Measurements from ENCODE around the gene TFF1.

Gene TFF1

DNA sequence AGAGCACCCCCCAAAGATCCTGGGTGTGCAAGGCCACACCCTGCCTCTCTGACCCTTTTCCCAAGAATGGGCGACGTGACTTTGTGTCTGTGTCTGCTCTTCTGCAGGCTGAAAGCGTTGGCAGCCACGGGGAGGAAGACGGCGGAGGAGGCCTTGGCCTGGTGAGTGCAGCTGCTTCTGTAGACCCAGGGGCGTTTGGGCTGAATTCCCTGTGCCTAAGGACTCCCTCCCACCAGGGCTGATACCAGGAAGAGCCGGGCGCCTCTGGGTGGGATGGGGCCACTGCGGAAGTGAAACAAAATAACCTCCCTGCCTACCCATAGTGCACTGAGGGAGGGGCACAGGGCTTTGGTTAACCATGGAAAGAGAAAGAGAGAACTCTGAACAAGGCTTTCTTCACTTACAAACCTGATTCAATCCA lies 39.9 kb upstream of the TFF1 start:
- no peak overlapping the region for H2AFZ ChIP-seq (ENCODE audit: low read depth, low read length)
- no peak overlapping the region for H3K4me3 ChIP-seq (ENCODE audit: low read length)
- H3K36me3 ChIP-seq (ENCODE audit: insufficient read depth, low read length): no peaks in the 10 kb centered on the region
- peaks cover 2% of the 10 kb centered on the region for H3K27me3 ChIP-seq (ENCODE audit: insufficient read depth, low read length)
- no peaks in the 10 kb centered on the region for H3K9me3 ChIP-seq (ENCODE audit: low read length)
- H3K4me1 ChIP-seq (ENCODE audit: insufficient read depth, low read length): no peaks in the 10 kb centered on the region

DNA sequence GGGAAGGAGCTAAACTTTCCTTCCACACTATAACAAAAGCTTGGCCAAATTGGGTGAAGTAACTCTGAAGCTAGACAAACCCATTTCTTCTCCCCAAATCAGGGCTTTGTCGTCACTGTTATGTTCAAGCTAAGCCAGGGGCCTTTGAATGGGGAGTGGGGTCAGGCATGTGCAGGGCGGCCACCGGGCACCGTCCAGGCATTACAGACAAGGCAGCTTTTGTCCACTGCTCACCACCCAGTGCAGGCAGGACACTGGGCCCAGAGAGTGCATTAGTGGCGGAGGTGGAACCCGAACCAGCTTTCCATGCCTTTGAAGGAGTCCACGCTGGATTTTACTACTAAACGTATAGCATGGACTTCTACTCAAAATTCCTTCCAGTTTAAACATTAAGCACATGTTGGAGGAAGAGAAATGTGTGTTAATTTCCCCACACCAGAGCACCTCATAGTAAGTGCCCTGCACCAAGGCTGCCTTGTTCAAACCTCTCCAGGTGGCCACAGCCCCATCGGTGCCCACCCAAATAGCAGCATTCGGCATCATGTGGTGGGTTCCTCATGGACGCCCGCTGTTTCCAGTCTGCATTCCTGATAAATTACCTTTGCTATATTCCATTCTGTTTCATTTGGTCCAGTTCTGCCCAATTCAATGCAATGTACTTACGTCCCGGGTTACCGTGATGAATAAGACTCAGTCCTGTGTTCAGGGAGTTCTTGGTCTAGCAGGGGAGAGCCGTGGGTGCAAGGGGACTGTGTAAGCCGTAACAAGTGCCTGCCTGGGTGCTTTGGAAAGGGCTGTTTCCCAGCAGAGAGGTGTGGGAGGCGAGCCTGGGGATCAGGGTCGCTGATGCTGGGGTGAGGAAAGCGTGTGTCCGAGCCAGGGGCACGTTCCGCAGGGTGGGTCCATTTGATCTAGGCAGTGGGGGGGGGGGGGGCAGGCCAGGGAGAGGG lies 39.0 kb upstream of the TFF1 start:
- H3K4me3 ChIP-seq (ENCODE audit: low read length): no peak overlapping the region
- no peaks in the 10 kb centered on the region for H3K9me3 ChIP-seq (ENCODE audit: low read length)
- H2AFZ ChIP-seq (ENCODE audit: low read depth, low read length): no peak overlapping the region
- no peaks in the 10 kb centered on the region for H3K4me1 ChIP-seq (ENCODE audit: insufficient read depth, low read length)
- no peaks in the 10 kb centered on the region for H3K36me3 ChIP-seq (ENCODE audit: insufficient read depth, low read length)
- H3K27me3 ChIP-seq (ENCODE audit: insufficient read depth, low read length): peaks cover 2% of the 10 kb centered on the region

- H3K27me3 ChIP-seq (ENCODE audit: insufficient read depth, low read length): peaks cover 2% of the 10 kb centered on the region
- H3K36me3 ChIP-seq (ENCODE audit: insufficient read depth, low read length): no peaks in the 10 kb centered on the region
- no peaks in the 10 kb centered on the region for H3K9me3 ChIP-seq (ENCODE audit: low read length)
- no peaks in the 10 kb centered on the region for H3K4me1 ChIP-seq (ENCODE audit: insufficient read depth, low read length)
- no peak overlapping the region for H3K4me3 ChIP-seq (ENCODE audit: low read length)
- no peak overlapping the region for H2AFZ ChIP-seq (ENCODE audit: low read depth, low read length)
Measured at GRCh38 chr21:42404539-42404938, 38.2 kb upstream of the TFF1 start.

DNA sequence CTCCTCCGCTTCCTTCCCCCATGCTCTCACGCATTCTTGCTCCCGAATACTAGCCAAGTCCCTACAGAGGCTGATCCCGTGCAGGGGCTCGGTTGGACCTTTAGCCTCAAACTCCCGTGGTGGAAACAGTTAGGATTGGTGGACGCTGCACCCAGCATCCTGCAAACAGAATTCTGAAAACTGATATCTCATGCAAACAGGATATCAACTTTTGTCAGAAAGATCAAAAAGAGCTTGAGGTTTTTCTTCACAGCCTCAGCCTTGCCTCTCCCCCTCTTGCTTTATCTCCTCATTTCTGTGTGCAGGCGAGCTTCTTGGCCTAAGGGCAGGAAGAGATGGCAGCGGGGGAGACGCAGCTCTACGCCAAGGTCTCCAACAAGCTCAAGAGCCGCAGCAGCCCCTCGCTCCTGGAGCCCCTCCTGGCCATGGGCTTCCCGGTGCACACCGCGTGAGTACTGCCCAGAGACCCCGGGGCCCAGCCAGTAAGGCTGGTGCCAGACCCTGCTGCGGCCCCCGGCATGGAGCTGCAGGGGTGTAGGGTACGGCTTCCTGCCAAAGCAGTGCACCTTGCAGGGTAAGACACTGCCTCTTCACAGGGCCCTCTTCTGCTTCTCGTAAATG lies 37.4 kb upstream of the TFF1 start, which contains the start of gene UBASH3A:
UBASH3A (plus strand) TSS at position 292 of the 621 bp plus-strand sequence; CDS start at position 336, 44 bp downstream.
- Histone ChIP-seq H3K4me3 (ENCODE audit: low read length) (no peak within 1 kb of the TSS), H2AFZ (ENCODE audit: low read depth, low read length) (no peak within 1 kb of the TSS), H3K9me3 (ENCODE audit: low read length) (no peaks in the 10 kb centered on the region), H3K27me3 (ENCODE audit: insufficient read depth, low read length) (peaks cover 2% of the 10 kb centered on the region), H3K4me1 (ENCODE audit: insufficient read depth, low read length) (no peaks in the 10 kb centered on the region), H3K36me3 (ENCODE audit: insufficient read depth, low read length) (no peaks in the 10 kb centered on the region)

- Histone ChIP-seq H2AFZ (ENCODE audit: low read depth, low read length) (no peak overlapping the region), H3K27me3 (ENCODE audit: insufficient read depth, low read length) (no peaks in the 10 kb centered on the region), H3K9me3 (ENCODE audit: low read length) (no peaks in the 10 kb centered on the region), H3K4me1 (ENCODE audit: insufficient read depth, low read length) (no peaks in the 10 kb centered on the region), H3K4me3 (ENCODE audit: low read length) (no peak overlapping the region), H3K36me3 (ENCODE audit: insufficient read depth, low read length) (no peaks in the 10 kb centered on the region)
Measured at GRCh38 chr21:42401820-42402251, 35.5 kb upstream of the TFF1 start.

GRCh38 chr21:42401154-42401553 lies 34.8 kb upstream of the TFF1 start:
- H2AFZ ChIP-seq (ENCODE audit: low read depth, low read length): no peak overlapping the region
- no peaks in the 10 kb centered on the region for H3K27me3 ChIP-seq (ENCODE audit: insufficient read depth, low read length)
- no peaks in the 10 kb centered on the region for H3K36me3 ChIP-seq (ENCODE audit: insufficient read depth, low read length)
- H3K4me3 ChIP-seq (ENCODE audit: low read length): no peak overlapping the region
- H3K9me3 ChIP-seq (ENCODE audit: low read length): no peaks in the 10 kb centered on the region
- no peaks in the 10 kb centered on the region for H3K4me1 ChIP-seq (ENCODE audit: insufficient read depth, low read length)

DNA sequence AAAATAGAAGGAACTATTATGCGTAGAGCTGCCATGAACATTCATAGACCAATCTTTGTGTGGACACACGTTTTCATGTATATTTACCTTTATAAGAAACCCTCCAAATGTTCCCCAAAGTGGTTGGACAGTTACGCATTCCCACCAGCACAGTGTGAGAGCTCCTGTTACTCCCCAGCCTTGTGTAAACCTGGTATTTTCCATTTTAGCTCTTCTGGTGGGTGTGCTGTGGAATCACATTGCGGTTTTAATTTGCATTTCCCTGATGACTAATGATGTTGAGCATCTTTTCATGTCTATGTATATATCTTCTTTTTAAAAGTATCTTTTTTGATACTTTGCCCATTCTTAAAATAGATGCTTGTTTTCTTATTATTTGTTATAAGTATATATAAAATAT lies 34.2 kb upstream of the TFF1 start:
- Histone ChIP-seq H3K27me3 (ENCODE audit: insufficient read depth, low read length) (no peaks in the 10 kb centered on the region), H3K36me3 (ENCODE audit: insufficient read depth, low read length) (no peaks in the 10 kb centered on the region), H3K4me1 (ENCODE audit: insufficient read depth, low read length) (no peaks in the 10 kb centered on the region), H3K4me3 (ENCODE audit: low read length) (no peak overlapping the region), H2AFZ (ENCODE audit: low read depth, low read length) (no peak overlapping the region), H3K9me3 (ENCODE audit: low read length) (no peaks in the 10 kb centered on the region)

GRCh38 chr21:42398436-42399028 lies 32.2 kb upstream of the TFF1 start:
- no peak overlapping the region for H3K4me3 ChIP-seq (ENCODE audit: low read length)
- H3K27me3 ChIP-seq (ENCODE audit: insufficient read depth, low read length): no peaks in the 10 kb centered on the region
- H3K36me3 ChIP-seq (ENCODE audit: insufficient read depth, low read length): no peaks in the 10 kb centered on the region
- H3K9me3 ChIP-seq (ENCODE audit: low read length): no peaks in the 10 kb centered on the region
- H2AFZ ChIP-seq (ENCODE audit: low read depth, low read length): no peak overlapping the region
- no peaks in the 10 kb centered on the region for H3K4me1 ChIP-seq (ENCODE audit: insufficient read depth, low read length)

DNA sequence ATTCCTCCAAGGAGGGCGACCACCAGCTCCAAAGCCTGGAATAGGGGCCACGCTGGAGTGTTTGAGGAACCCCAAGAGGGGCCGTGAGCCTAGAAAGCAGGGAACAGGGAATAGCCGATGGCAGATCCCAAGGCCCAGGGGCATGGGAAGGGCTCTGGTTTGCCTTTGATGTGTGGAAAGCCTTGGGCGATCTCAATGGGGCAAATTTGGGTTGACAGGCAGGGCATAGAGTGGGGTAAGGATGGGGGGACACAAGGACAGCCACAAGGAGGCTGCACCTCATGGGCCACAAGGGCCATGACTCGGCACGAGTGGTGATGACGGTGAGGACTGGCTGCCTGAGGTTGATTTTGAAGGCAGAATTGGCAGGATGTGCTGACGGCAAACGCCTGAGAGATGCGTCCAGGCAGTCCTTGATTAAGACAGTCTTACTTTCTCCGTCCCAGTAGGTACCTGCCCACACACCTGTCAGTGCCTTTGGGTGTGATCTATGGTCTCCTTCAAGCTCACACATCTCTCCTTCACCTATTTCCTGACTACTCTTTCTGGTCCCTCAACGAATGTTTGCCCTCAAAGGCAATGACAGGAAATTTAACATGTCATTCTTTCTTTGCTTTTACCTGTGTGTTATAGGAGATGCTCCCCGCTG lies 31.5 kb upstream of the TFF1 start:
- no peaks in the 10 kb centered on the region for H3K27me3 ChIP-seq (ENCODE audit: insufficient read depth, low read length)
- no peaks in the 10 kb centered on the region for H3K4me1 ChIP-seq (ENCODE audit: insufficient read depth, low read length)
- no peak overlapping the region for H2AFZ ChIP-seq (ENCODE audit: low read depth, low read length)
- H3K9me3 ChIP-seq (ENCODE audit: low read length): no peaks in the 10 kb centered on the region
- H3K36me3 ChIP-seq (ENCODE audit: insufficient read depth, low read length): no peaks in the 10 kb centered on the region
- no peak overlapping the region for H3K4me3 ChIP-seq (ENCODE audit: low read length)

DNA sequence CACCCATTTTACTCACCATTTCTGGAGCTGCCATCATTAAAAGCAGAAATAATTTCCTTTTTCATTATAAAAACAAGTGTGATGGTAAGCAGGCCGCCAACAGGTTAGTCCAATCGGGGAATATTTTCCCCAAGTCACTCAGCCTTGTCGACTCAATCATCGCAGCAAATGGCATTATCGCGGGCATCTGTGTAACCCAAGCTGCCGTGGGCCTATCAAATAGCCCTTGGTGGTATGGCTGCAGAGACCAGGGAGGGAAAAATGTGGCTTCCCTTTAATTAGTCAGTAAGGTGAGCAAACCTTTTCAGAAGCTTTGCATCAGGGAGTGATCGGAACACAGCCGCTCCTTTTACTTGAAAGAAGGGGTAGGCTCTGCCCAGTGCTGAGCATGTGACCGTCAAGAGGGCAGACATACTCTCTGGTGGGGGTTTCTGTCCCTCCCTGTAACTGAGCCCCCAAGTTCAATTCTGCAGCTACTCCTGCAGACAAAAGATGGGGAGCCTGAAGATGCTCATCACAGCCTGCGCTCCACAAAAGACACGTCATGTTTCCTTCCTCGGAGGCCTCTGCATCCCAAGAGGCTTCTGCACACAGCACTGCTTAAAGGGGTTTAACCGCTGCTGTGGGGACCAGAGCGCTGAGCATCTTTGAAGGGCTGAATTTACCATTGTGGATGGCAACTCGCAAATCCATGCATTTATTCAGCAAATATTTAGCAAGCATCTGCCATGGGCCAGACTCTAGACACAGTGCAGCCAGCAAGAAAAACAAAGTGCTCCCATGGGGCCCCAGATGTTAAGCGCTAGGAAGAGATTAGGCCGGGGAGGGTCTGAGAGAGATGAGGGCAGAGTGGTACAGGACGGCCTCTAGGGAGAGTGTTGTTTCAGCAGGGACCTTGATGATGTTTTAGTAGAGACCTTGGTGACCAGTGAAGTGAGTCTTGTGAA lies 30.7 kb upstream of the TFF1 start:
- Histone ChIP-seq H3K4me3 (ENCODE audit: low read length) (no peak overlapping the region), H3K9me3 (ENCODE audit: low read length) (no peaks in the 10 kb centered on the region), H3K4me1 (ENCODE audit: insufficient read depth, low read length) (no peaks in the 10 kb centered on the region), H3K27me3 (ENCODE audit: insufficient read depth, low read length) (no peaks in the 10 kb centered on the region), H3K36me3 (ENCODE audit: insufficient read depth, low read length) (no peaks in the 10 kb centered on the region), H2AFZ (ENCODE audit: low read depth, low read length) (no peak overlapping the region)

DNA sequence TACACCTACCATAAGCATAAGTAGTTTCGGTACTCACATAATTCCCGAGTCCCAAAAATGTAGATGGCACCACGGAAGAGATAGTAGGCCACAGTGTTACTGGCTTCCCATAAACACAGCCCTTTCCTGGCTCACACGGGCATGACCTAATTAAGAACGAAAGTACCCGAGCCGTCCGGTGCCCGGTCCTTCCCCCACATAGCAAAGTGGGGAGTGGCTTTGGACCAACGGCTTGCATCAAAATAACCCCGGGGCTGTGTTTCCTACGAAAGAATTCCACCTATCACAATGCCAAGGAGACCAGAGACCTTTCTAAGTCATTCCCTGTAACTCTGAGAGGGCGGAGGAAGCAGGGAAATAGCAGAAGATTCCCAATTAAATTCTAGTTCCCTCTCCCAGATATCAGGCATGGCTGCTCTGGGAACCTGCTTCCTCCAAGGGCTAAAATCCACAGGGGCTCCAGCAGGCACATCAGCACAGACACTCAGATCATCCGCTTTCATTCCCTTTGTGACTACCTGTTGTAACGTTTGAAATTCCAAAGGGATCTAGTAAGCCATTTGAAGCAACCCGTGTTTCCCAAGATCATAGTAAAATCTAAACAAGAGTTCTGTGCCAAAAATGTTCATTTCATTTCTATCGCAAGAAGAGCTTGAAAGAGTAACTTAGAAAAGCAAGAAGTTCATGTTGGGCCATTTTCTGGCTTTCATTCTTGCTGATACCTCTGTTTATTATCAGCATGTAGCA lies 29.7 kb upstream of the TFF1 start, which contains the start of gene TMPRSS3:
TMPRSS3 (minus strand) TSS at position 148 of the 747 bp plus-strand sequence. CDS start 635 bp downstream, outside the sequence.
- no peaks in the 10 kb centered on the region for H3K27me3 ChIP-seq (ENCODE audit: insufficient read depth, low read length)
- no peaks in the 10 kb centered on the region for H3K4me1 ChIP-seq (ENCODE audit: insufficient read depth, low read length)
- no peak within 1 kb of the TSS for H3K4me3 ChIP-seq (ENCODE audit: low read length)
- H2AFZ ChIP-seq (ENCODE audit: low read depth, low read length): no peak within 1 kb of the TSS
- H3K36me3 ChIP-seq (ENCODE audit: insufficient read depth, low read length): no peaks in the 10 kb centered on the region
- H3K9me3 ChIP-seq (ENCODE audit: low read length): no peaks in the 10 kb centered on the region

All from neuron (in vitro differentiated cells).